GM10847 (cell line): ENCODE results near the gene PPP1R10.

Experiments
- POLR2A ChIP-seq: IDR thresholded peaks from 2 replicates; pipeline ENCODE4 v1.6.1; 2011; ENCODE audit not compliant: insufficient read length; ENCODE audit errors: extremely low read depth

The PPP1R10 gene

GRCh38 chr6:30554962-30555815 is 61.9 kb downstream of the PPP1R10 start:
- no peak for TF ChIP-seq POLR2A

- TF ChIP-seq POLR2A, result no peak
Observed at GRCh38 chr6:30554404-30554803, 62.6 kb downstream of the PPP1R10 start.
